H1 (cell line): ENCODE results near the gene GTF2B. TPM values are rescaled to one million over a fixed set of nuclear protein-coding genes. Genes with fewer than 3 reads are reported as not detected.
"Not testable (repeated sequence)": the region's sequence is repeated elsewhere in the genome, so short reads cannot be mapped to it uniquely, and the experiment has no call there.

Source experiments
- CTCF ChIA-PET: fragments of 300-600 bp; sonication (Branson Sonifier 250); formaldehyde crosslinking; loops from one replicate; lab custom pipeline; 2021; ENCODE audit not compliant: partially characterized antibody; lab: Charles Lee
- POLR2A ChIA-PET: fragments of 300-600 bp; sonication (Branson Sonifier 250); formaldehyde crosslinking; loops from one replicate; lab custom pipeline; 2021; ENCODE audit warnings: inconsistent platforms; ENCODE audit not compliant: partially characterized antibody; lab: Charles Lee
- DNase-seq, 2 experiments: peaks; one replicate each; pipeline versions ENCODE4 v3.0.0 to v3.0.0-alpha.2; 2010 to 2022; ENCODE audit warnings: low spot score in 2 of 2, low read depth in 1 of 2, mixed read lengths in 1 of 2
- FAIRE-seq: peaks from 2 replicates; lab custom pipeline; 2011; peaks lifted over from hg19 to GRCh38; lab: Jason Lieb, UNC
- H2AFZ ChIP-seq: 2 replicates; pipeline ENCODE4 v1.8.1; 2012; ENCODE audit warnings: low read length, inconsistent platforms
- H2AK5ac ChIP-seq: 2 replicates; pipeline ENCODE4 v1.6.1; 2013; ENCODE audit warnings: low read depth, low read length
- H2BK120ac ChIP-seq: replicated peaks from 2 replicates; pipeline ENCODE3; 2013; ENCODE audit warnings: low read depth, low read length, inconsistent platforms
- H2BK12ac ChIP-seq: 2 replicates; pipeline ENCODE4 v1.6.1; 2013; ENCODE audit warnings: low read depth, low read length
- H2BK15ac ChIP-seq: 2 replicates; pipeline ENCODE4 v1.6.1; 2013; ENCODE audit warnings: low read length
- H2BK20ac ChIP-seq: 2 replicates; pipeline ENCODE4 v1.6.1; 2013; ENCODE audit warnings: low read length
- H2BK5ac ChIP-seq: 2 replicates; pipeline ENCODE4 v1.6.1; 2013; ENCODE audit warnings: low read depth, low read length
- H3K14ac ChIP-seq: 2 replicates; pipeline ENCODE4 v1.6.1; 2013; ENCODE audit warnings: inconsistent platforms; ENCODE audit not compliant: insufficient read length
- H3K18ac ChIP-seq: 2 replicates; pipeline ENCODE4 v1.6.1; 2013; ENCODE audit warnings: low read length; ENCODE audit errors: extremely low read depth
- H3K23ac ChIP-seq: 2 replicates; pipeline ENCODE4 v1.6.1; 2013; ENCODE audit warnings: inconsistent platforms; ENCODE audit not compliant: insufficient read length
- H3K23me2 ChIP-seq: 2 replicates; pipeline ENCODE4 v1.6.1; 2013; ENCODE audit warnings: low read depth, low read length
- H3K27ac ChIP-seq: 2 replicates; pipeline ENCODE4 v1.6.1; 2011; ENCODE audit warnings: low read depth, low read length, inconsistent platforms
- H3K27me3 ChIP-seq, 4 experiments: replicated peaks in 1 of 4; 1 replicate in 1 of 4; 2 replicates in 3 of 4; pipeline versions ENCODE4 v1.6.1 to v1.8.1; 2011 to 2013; ENCODE audit warnings: low read length in 3 of 4, mild to moderate bottlenecking in 3 of 4, inconsistent platforms in 2 of 4, mixed read lengths in 2 of 4, moderate library complexity in 1 of 4; ENCODE audit not compliant: control insufficient read depth in 3 of 4, insufficient read depth in 3 of 4; ENCODE audit errors: extremely low read depth in 1 of 4
- H3K36me3 ChIP-seq, 4 experiments: 2 replicates each; pipeline versions ENCODE4 v1.6.1 to v1.8.1; 2011 to 2013; ENCODE audit warnings: mild to moderate bottlenecking in 4 of 4, low read length in 3 of 4, moderate library complexity in 2 of 4, control low read depth in 1 of 4, inconsistent platforms in 1 of 4; ENCODE audit not compliant: insufficient read depth in 4 of 4, control insufficient read depth in 2 of 4
- H3K4ac ChIP-seq: replicated peaks from 2 replicates; pipeline ENCODE3; 2013; ENCODE audit warnings: low read length, low read depth, mixed read lengths, inconsistent platforms; ENCODE audit not compliant: insufficient read length
- H3K4me1 ChIP-seq, 4 experiments: replicated peaks in 1 of 4; 1 replicate in 1 of 4; 2 replicates in 3 of 4; pipeline versions ENCODE4 v1.6.1 to v1.8.1; 2011 to 2013; ENCODE audit warnings: low read length in 3 of 4, inconsistent platforms in 2 of 4, mixed read lengths in 1 of 4; ENCODE audit not compliant: insufficient read depth in 4 of 4, control insufficient read depth in 3 of 4
- H3K4me2 ChIP-seq, 2 experiments: 2 replicates each; pipeline versions ENCODE4 v1.6.1 to v1.8.1; 2011 to 2013; ENCODE audit warnings: low read depth in 2 of 2, low read length in 2 of 2, control low read depth in 1 of 2, inconsistent platforms in 1 of 2, mild to moderate bottlenecking in 1 of 2; ENCODE audit not compliant: insufficient read depth in 1 of 2
- H3K4me3 ChIP-seq, 4 experiments: fragments of 200-600, 300-600 bp in 1 of 4; sonication (generic), shearing (Covaris generic), sonication (Bioruptor Twin) in 1 of 4; 2 replicates each; pipeline versions ENCODE4 v1.5.1 to v1.8.1; 2011 to 2016; ENCODE audit warnings: low read length in 4 of 4, low read depth in 3 of 4, control low read depth in 2 of 4, inconsistent platforms in 2 of 4, mild to moderate bottlenecking in 2 of 4, mixed read lengths in 1 of 4, moderate library complexity in 1 of 4; ENCODE audit not compliant: insufficient read depth in 2 of 4; ENCODE audit errors: extremely low read depth in 1 of 4
- H3K56ac ChIP-seq: replicated peaks from 2 replicates; pipeline ENCODE3; 2013; ENCODE audit warnings: low read depth, mild to moderate bottlenecking, mixed read lengths, low read length, inconsistent platforms; ENCODE audit not compliant: insufficient read length
- H3K79me1 ChIP-seq: 2 replicates; pipeline ENCODE4 v1.6.1; 2013; ENCODE audit warnings: low read depth, low read length, control low read depth
- H3K79me2 ChIP-seq, 2 experiments: 2 replicates each; pipeline versions ENCODE4 v1.6.1 to v1.8.1; 2012 to 2013; ENCODE audit warnings: low read length in 2 of 2, mild to moderate bottlenecking in 2 of 2, inconsistent platforms in 1 of 2; ENCODE audit not compliant: insufficient read depth in 2 of 2, control insufficient read depth in 1 of 2
- H3K9ac ChIP-seq, 4 experiments: replicated peaks in 1 of 4; 1 replicate in 1 of 4; 2 replicates in 3 of 4; pipeline versions ENCODE4 v1.6.1 to v1.8.1; 2011 to 2013; ENCODE audit warnings: low read depth in 3 of 4, low read length in 3 of 4, control low read depth in 2 of 4, mild to moderate bottlenecking in 2 of 4, moderate library complexity in 2 of 4, inconsistent platforms in 1 of 4; ENCODE audit errors: extremely low read depth in 1 of 4
- H3K9me3 ChIP-seq, 2 experiments: 2 replicates each; pipeline versions ENCODE4 v1.6.1 to v1.8.1; 2012 to 2013; ENCODE audit warnings: mild to moderate bottlenecking in 2 of 2, moderate library complexity in 2 of 2, control low read depth in 1 of 2, inconsistent platforms in 1 of 2, low read depth in 1 of 2, low read length in 1 of 2, mixed read lengths in 1 of 2; ENCODE audit not compliant: insufficient read depth in 2 of 2
- H4K20me1 ChIP-seq, 2 experiments: replicated peaks in 1 of 2; 2 replicates each; pipeline versions ENCODE3 to v1.8.1; 2011 to 2013; ENCODE audit warnings: inconsistent platforms in 2 of 2, low read length in 2 of 2, mild to moderate bottlenecking in 1 of 2; ENCODE audit not compliant: insufficient read depth in 2 of 2, control insufficient read depth in 1 of 2
- H4K5ac ChIP-seq: 2 replicates; pipeline ENCODE4 v1.6.1; 2013; ENCODE audit warnings: low read length, low read depth, mixed read lengths, inconsistent platforms; ENCODE audit not compliant: insufficient read length
- H4K8ac ChIP-seq: 2 replicates; pipeline ENCODE4 v1.8.0; 2013; ENCODE audit warnings: mild to moderate bottlenecking, moderate library complexity, low read length, inconsistent platforms; ENCODE audit not compliant: insufficient read depth; ENCODE audit errors: extremely low read depth
- H4K91ac ChIP-seq: replicated peaks from 2 replicates; pipeline ENCODE3; 2013; ENCODE audit warnings: low read length, mixed read lengths, inconsistent platforms; ENCODE audit not compliant: insufficient read length
- CTCF ChIP-seq, 3 experiments: IDR thresholded peaks; 1 replicate in 2 of 3; 2 replicates in 1 of 3; pipeline versions ENCODE4 v1.5.1 to v1.6.1; 2011; ENCODE audit warnings: low read length in 3 of 3, mild to moderate bottlenecking in 3 of 3, inconsistent platforms in 2 of 3, low read depth in 1 of 3, moderate library complexity in 1 of 3; ENCODE audit not compliant: insufficient read depth in 1 of 3; ENCODE audit errors: control extremely low read depth in 1 of 3
- WGBS, 2 experiments: shearing (Covaris generic) in 1 of 2; methylation state at CpG; one replicate each; pipeline versions ENCODE4 v1.1.6 to v1.1.7; 2013 to 2015; ENCODE audit warnings: low lambda C conversion rate in 2 of 2, mixed read lengths in 2 of 2, inconsistent platforms in 1 of 2, low coverage in 1 of 2, missing lambda C conversion rate in 1 of 2; ENCODE audit not compliant: insufficient replicate concordance in 2 of 2, insufficient coverage in 1 of 2, insufficient read length in 1 of 2; ENCODE audit errors: extremely low coverage in 1 of 2, missing lambda C conversion rate in 1 of 2; 5-methylcytosine and 5-hydroxymethylcytosine counted together
- polyA plus RNA-seq, 7 experiments: library from polyadenylated mRNA; depleted of rRNA in 3 of 7; stranded (reverse) in 5 of 7; unstranded in 2 of 7; fragments of >200 nt in 5 of 7; fragments of 200-250 nt in 2 of 7; gene quantifications; 1 replicate in 5 of 7; 2 replicates in 1 of 7; 4 replicates in 1 of 7; pipeline versions ENCODE4 v1.2.1 to v1.2.3, GENCODE V29; 2011 to 2013; ENCODE audit warnings: missing spikeins in 2 of 7, mixed read lengths in 2 of 7
- total RNA-seq: library from RNA; stranded (reverse); fragmentation: NEBNext Ultra II Directional; extraction: Animal tissue kit (Norgen Biotek cat#: 25700); gene quantifications from 2 replicates; pipeline ENCODE4 v1.2.1, GENCODE V29; 2021

Gene GTF2B
- total and polyA plus RNA-seq, 2 of the 8 experiments (the other 6 are each of a cell fraction or from before 2014, with no cell fraction given), result 14.9 to 15.6 TPM

GRCh38 chr1:88873737-88874349, 17.5 kb downstream of the GTF2B start (continued):
- no peak for TF ChIP-seq CTCF (IDR thresholded peaks at IDR 0.05; ENCODE audit: control extremely low read depth in 1 of 3, insufficient read depth in 1 of 3, low read depth in 1 of 3, low read length in 3 of 3)

- H3K36me3 ChIP-seq, H3K27me3 ChIP-seq, H2AFZ ChIP-seq, H3K4me3 ChIP-seq, H3K9me3 ChIP-seq, H2BK12ac ChIP-seq, H2BK15ac ChIP-seq, H4K5ac ChIP-seq, H3K23ac ChIP-seq, H3K56ac ChIP-seq, H4K20me1 ChIP-seq, FAIRE-seq, H3K23me2 ChIP-seq, H2BK5ac ChIP-seq, H3K9ac ChIP-seq, H3K4ac ChIP-seq, POLR2A ChIA-PET, H4K8ac ChIP-seq, H2BK20ac ChIP-seq, H3K4me2 ChIP-seq, H3K27ac ChIP-seq, H3K18ac ChIP-seq, H2AK5ac ChIP-seq, H3K4me1 ChIP-seq, H3K79me2 ChIP-seq, H3K79me1 ChIP-seq, DNase-seq, H4K91ac ChIP-seq, H3K14ac ChIP-seq, H2BK120ac ChIP-seq: not testable (repeated sequence)
- 95% methylated on average over 14 of the region's 14 CpGs; no CpG with 5 or more reads in 1 of the 2 experiments for WGBS, 2 experiments
- CTCF ChIA-PET, result interaction anchor here (0.8 kb wide), 1 partner anchor 134 kb away, joined by 3 read pairs; no protein-coding TSS in a partner anchor
Measured at GRCh38 chr1:88869644-88870043, 21.7 kb downstream of the GTF2B start.
